Inflammatory macrophage treated with lipopolysaccharide for 1 hour (primary cell): Measurements from ENCODE around the gene HOXA7.
A peak's percentile ranks its signal among the peaks of the same experiment; 100 is the strongest.

Source experiments
- DNase-seq, 2 donors: peaks; one replicate each; pipeline ENCODE4 v3.0.0-alpha.2; 2020 to 2022

The HOXA7 gene

DNA sequence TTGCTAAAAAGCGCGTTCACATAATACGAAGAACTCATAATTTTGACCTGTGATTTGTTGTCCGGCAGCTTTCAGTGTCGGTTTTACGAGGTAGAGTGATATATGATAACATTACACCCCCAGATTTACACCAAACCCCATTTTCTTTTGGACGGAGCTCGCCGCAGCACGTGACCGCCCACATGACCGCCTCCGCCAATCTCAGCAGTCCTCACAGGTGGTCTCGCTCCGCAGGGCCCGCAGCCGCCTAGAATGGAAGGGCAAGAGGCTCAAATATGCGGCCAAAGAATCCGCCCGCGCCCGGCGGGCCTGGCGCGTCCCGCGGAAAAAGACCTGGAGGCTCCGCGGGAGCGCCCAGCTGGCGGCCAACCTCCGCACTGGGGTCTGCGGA lies at the start of gene HOXA7:
HOXA7 (minus strand) TSS at position 168 of the 391 bp plus-strand sequence; CDS start at position 38, 130 bp downstream.
- DNase-seq = no peak

DNA sequence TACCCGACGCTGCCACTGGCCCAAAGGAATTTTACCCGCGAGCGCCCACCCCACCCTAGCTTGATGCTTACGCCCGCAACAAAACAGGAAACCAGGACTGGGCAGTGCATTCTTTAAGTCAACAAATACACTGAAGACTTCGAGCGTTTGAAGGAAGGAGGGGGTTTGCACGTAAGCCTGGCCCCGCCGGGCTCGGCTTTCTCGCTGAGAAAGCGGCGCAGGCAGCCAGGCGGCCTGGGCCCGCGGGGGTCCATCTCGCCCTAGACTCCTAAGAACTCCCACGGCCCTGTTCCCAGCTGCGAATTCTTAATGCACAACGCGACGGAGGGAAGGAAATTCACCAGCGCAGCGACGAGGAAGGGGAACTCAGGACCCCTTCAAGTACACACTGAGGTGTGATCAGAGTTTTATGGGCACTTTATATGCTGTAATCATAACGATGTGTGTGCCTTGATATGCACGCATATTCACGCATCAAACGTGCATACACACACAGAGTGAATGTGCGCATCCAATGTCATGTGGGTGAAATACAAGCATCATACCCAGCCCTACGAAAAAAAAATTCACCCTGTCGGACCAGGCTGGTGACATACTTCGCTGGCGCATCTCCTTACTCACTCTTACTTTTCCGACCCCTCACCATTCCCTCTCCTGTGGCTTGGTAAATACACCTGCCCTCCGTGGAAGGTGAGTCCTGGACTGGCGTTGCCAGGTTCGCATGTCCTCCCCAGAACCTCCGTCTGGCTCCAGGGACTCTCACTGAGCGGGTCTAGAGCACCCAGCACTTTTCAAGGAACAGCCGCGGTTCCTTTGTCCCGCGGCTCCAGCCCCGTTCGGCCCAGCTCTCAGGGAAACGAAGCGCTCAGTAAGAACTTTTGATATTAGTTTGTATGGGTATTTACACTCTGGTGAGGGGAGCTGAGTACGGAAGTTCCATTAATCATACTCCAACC lies 49.1 kb upstream of the HOXA7 start:
- DNase-seq = no peak

DNA sequence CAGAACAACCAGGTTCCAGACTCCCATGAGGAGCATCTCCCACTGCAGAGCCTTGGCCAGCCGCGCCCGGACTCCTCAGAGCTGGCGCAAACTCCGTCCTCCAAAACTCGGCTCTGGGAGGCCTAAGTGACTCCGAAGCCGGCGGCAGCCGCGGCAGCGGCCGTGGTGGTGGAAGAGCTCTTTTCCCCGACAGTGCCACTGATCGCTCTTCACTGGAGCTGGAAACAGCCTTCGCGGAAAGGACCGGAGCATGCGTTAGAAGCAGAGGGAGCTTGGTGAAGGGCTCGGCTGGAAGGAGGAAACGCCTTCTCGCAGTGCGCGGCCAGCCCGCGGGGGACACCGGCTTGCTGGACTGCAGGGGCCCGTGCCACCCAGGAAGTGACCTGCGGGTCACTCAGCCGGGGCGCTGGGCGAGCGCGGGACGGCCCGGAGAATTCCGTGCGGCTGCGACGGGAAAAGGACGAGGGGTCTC lies 48.4 kb upstream of the HOXA7 start:
- DNase-seq = no peak

DNA sequence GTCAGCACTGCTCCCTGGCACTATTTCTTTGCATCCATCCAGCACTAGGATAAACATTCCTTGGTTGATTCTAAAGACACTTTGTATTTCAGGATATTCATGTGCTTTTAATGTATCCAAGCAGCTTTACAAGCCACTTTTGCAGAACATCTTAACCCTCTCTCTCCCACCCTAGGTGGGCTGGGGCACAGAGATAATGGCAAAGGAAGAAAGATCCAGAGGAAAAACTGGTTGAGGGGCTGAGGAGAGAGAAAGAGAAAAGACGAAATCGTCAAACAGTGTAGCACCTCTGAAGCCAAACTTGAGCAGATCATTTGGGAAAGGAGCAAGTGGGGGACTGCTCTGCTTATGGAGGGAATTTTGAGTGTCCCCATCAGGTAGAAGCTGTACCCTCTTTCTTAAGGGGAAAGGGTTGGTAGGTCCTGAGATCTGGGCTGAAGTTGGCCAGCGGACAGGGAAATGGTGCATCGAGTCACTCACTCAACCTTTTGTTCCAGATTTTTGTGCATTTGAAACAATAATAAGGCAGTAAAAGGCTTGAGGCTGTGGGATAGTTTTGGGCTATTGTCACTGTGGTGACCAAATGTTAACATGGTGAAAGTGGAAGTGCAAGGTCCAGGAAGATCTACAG lies 47.6 kb upstream of the HOXA7 start:
- DNase-seq = no peak

DNA sequence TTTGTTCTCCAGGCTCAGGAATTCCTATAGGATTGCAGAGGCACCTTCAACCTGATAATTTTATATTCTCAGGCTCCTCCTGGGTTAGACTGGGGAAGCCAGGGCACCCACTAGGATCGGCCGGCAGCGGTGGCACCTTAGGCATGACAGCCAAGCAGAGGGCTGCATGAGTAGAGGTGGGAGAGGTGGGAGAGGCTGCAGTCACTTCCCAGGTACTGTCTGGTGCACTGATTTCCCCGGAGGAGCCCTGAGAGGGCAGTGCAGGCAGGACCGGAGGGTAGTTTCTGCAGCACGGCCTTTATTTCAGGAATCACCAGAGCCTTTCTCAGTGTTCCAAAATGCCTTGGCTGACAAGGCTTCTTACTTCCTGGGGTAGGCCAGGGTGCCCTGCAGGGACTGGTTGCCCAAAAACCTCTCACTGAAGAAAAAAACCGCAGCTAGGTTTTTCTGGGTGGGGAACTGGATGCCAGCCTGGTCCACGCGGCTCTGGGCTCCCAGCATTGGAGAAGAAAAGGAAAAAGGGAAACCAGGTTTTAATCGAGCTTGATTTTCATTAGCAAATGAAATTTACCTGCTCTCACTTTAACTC lies 47.0 kb upstream of the HOXA7 start:
- DNase-seq = no peak

DNA sequence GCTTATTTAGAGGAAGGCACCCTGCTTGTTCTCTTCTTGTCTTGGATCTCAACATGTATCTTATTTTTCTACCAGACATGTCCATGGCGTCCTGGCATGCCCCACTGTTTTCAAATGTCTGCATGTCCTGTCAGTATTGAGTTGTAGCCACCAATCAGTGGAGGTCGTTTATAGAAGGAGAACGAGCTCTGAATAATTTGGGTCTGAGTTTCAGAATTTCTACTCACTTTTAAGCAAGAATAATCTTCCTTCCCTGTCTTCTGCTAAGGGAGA lies 46.3 kb upstream of the HOXA7 start:
- DNase-seq = no peak

DNA sequence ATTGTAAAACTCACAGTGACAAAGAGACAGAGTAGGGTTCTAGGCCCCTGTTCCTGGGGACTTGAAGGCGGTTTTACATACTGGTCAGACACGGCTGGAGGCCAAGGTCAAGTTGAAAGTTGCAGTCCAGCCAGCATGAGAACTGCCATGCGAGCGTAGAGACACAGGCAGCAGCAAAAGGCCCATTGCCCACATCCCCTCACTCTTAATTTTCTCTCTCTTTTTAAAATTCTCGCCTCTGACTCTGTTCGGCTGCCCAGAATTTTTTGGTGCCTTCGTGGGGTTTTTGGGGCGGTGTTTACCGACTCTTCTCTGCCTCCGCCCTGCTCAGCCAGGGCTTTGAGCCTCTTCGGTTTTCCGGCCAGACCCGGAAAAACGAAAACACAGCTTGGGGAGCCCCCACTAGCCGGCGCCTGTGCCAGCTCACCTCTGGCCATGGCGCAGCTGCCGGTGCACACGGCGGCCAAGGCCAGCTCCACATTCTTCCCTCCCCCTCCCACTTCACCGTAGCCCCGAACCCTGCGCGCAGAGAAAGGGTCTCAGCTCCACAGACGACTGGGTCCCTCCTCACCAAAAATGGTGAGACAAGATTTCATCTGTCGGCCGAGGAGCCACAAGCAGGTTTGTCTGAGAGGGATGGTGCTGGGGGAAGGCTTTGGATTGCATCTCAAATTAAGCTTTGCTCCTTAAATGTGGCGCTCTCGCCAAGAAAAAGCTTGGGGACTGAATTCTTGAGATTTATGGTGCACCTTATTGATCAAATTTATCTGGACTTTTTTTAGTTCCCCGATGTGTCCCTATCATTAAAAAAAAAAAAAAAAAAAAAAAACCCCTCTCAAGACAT lies 45.8 kb upstream of the HOXA7 start:
- no peak for DNase-seq

DNA sequence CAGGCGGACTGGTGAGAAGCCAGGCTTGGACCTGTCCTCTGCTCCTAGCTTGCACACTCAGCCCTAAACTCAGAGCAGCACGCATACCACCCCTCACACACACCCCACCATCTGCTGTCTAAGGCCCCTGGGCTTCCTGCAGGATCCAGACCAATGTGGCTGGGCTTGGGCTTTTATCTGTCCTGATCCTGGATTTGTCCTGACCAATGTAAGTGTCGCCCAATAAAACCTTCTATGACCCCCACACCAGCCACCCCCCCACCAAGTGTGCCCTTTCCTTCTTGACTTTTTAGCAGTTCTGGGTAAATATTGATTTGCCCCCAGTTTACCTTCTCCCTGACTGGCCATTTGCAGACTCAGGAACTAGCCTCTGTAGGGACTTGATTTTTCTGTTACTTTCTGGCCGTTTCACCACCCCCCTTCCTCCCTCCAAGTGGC lies 45.1 kb upstream of the HOXA7 start:
- DNase-seq = no peak

DNA sequence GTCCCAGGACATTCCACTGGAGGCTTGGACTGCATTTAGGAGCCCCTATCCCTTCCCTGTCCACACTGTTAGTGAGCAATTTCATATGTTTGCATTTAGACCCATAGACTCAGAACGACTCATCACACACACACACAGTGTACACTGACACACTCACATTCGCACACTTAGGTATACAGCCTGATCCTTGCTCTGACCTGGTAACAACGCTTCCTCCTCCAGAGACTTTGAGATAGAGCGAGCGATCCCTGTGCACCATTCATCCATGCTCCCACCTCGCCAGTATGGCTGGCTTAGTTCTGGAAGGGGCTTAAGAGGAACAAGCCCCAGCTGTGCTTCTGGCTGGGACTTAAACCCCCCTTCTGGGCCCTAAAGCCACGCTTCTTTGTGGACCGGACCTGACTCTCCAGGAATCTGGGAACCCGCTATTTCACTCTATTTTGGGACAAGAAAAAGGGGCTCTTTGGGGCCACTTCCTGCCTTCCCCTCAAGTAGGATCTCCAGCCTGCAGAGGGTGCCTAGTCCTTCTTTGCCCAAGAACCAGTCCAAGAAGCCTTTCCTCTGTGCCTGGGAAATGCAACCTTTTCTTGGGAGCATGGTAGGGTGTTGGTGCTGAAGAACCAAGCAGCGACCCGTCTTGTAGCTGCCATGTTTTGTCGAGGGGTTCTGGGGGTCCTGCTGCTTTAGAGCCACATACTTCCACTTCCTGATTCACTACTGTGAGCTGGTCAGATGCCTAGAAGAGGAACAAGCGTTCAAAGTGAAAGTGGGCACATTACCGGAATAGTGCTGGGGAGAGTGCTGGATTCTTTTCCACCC lies 44.5 kb upstream of the HOXA7 start:
- peak; percentile 53 to 55 for DNase-seq

DNA sequence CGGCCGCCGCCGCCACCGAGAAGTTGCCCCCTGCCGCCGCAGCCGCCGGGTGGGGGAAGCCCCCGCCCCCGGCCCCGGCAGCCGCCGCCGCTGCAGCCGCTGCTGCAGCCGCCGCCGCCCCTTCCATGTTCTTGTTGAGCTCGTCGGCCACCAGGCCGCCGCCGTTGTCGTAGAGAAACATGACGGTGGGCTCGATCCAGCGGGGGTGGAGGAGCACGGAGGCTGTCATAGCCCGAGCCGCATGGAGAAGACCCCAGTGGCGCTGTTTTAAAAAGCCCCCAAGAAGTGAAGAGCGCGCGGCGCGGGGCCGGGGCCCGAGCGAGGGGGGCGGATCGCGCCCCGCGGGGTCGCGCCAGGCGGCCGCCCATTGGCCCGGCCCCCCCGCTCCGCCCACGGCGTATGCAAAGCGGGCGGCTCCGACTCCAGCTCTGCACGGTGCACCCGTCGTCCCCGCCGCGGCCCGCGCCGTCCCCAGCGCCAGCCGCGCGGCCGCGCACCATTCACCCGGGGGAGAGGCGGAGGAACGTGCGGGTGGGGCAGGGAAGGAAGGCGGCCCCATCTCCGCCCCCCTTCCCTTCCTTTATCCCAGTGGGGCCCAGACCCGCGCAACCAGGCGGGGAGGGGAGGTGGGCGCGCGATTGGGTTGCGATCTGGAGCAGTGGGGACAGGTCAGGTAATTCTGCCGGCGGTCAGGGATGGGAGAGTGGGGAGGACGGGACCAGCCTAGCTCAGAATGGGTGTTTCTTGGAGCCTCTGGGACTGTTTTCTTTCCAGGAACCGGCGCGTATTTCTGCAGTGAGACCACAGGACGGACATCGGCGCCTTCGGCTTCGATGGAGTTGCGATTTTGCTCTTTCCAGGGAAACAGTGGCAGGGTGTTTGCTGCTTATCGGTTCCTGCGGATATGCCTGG lies 43.6 kb upstream of the HOXA7 start, which contains the start of gene HOXA13:
HOXA13 (minus strand) TSS at position 243 of the 912 bp plus-strand sequence; CDS start at position 229, 14 bp downstream.
- no peak for DNase-seq

DNA sequence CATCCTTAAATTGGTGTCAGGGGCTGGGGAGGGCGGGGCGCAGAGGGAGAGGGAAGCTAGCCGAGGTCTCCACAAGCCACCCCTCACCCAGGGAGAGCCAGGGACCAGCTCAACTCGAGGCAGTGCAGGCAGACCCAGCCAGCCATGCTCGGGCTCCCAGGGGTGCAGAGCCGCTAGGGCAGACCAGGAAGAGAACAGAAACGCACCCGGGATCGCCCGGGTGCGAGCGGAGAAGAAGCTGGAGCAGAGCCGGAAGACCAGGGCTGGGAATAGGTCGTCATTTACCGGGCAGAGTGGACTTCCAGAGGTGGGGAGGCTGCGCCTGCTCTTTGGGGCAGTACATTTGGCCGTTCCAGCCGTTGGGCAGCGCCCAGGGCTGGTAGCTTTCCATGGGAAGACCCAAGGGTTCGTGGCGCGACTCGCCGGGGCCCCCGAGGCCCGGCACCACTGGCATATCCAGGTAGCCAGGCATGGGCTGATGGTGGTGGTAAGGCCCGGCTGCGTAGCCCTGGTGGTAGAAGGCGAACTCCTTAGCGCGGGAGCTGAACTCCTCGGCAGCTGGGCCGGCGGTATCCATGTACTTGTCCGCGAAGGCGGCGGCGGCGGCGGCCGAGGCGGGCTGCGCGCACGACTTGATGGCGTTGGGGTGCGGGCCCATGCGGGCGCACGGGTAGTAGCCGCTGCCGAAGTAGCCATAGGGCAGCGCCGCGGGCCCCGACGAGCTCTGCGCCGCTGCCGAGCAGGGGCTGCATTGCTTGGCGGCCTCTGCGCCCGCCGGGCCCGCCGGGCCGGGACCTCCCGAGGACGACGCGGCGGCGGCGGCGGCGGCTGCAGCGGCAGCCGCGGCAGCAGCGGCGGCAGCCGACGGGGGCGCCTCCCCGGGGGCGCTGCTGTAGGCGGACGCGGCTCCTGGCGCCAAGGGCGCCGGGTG lies 42.7 kb upstream of the HOXA7 start:
- DNase-seq = no peak

DNA sequence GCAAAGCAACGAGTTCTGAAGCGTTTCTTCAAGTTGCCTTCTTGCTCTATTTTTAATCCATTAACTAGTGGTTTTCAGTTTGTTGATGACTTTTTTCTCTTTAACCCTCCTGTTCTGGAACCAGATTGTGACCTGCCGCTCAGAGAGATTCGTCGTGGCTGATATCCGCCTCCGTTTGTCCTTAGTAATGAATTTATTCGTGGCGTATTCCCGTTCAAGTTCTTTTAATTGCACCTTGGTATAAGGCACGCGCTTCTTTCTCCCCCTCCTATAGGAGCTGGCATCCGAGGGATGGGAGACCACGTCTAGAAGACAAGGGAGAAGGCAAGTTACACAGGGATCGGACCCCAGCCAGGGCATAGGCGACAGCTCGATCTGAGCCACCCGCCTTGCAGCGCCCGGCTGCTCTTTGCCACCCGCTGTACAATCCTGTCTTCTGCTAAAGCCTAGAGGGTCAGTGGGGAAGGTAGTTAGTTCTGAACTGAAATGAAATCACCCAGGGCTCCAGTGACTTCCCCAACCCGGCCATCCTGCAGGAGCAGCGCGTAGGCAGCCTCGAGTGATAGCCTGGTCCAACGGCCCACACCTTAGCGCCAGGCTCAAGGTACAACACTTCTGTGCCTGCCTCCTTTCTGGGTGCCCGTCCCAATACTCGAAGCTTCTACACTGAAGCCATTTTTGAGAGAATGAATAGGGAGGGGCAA lies 41.8 kb upstream of the HOXA7 start:
- DNase-seq = no peak

DNA sequence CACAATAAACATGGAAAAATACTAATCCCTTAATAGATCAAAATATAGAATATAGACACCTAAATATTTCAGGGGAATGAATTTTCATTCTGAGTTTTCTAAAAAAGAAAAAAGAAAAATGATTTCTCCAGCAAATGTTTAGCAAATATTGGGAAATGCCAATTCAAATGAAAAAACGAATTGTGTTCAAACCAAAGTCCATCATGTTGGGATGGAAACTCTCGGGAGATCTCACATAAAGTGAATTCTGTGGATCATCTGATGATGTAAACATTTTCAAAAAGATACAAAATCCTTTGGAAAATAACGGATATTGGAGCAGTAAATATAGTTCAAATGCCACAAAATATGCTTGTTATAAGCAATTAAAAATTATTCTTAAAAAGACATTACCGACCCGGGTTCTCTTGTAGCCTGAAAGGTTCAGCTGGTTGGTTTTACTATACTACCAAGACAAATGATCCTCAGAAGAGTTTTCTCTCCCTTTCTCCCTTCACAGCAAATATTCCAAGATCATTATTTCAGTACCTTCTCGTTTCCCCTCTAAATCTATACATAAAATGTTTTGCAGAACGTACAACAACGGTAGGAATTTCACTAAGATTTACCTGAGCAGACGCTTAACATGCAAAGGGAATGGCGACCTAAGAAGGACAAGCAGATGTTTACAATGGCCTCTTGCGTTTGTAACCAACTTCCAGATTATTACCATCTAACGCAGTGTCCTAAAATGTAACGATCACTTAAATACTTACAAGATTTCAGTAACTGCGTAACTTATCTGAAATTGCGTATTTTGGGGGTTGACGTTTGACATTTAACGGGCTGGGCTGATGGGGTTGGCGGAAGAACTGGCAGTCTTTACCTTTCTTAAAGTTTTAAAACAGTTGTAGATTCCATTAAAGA lies 40.9 kb upstream of the HOXA7 start:
- no peak for DNase-seq

DNA sequence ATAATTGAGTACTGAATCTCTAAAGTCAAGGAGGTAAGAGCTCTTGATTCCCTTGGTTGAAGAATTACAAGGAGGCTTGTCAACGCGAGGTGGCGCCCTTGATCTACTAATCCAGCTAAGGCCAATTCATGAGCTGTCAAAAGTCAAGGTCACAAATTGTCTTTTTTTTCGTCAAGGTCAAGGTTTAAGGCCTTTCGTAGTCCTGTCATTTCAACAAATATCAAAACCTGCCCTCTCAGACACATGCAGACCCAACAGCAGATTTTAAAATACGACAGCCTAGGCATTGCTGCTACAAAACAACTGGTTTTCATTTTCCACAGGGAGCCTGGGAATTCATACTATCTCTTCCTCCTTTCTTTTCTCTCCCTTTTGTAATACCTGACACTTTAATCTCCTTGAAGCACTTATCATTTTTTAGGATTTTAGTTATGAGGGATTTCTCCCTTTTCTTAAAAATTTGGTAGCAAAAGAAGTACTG lies 39.9 kb upstream of the HOXA7 start:
- peak; percentile 55 to 94 for DNase-seq

DNA sequence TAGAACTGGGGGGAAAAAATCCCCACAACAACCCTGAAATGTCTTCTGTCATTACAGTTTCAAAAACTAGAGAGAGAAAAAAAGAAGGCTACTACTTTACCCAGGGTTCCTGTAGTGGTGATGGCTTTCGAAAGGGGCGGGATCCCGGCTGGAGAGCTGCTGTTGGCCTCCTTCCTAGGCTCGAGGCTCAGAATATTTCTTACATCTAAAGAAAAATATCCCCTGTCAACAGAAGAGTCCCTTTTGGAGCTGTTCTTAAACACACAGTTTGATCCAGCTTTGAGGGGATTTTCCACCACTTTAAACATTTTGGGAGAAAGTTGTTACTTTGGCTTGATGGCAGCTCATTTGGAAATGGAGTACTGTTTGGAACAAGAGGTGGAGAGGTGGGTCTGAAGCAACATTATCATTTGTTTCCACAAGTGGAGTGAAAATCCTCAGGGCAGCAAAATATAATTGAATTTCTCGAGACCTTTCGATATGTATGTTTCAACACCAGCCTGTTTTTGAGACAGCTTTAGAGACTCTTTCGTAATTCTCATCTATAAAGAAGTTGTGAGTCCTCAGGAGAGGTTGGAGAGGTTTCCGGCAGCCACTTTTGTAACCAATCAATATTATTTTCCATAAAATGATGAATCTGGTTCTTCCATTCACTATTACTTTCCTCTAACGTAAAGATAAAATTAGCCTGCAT lies 38.4 kb upstream of the HOXA7 start:
- DNase-seq = no peak

DNA sequence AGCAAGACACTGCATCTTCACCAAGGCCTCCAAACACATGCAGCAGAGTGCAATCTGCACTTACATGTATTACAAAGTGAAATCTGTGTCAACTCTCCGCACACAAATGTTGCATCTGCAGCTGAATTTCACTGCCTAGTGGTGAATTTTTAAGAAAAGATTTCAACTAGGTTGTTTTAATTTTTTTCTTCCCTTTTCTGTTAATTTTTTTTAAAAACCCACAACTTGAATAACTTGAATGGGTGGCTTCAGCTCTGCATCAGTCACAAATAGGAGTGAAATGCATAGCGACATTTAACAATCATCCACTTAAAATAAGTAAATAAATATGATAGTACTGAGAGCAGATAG lies 37.5 kb upstream of the HOXA7 start:
- DNase-seq = no peak

DNA sequence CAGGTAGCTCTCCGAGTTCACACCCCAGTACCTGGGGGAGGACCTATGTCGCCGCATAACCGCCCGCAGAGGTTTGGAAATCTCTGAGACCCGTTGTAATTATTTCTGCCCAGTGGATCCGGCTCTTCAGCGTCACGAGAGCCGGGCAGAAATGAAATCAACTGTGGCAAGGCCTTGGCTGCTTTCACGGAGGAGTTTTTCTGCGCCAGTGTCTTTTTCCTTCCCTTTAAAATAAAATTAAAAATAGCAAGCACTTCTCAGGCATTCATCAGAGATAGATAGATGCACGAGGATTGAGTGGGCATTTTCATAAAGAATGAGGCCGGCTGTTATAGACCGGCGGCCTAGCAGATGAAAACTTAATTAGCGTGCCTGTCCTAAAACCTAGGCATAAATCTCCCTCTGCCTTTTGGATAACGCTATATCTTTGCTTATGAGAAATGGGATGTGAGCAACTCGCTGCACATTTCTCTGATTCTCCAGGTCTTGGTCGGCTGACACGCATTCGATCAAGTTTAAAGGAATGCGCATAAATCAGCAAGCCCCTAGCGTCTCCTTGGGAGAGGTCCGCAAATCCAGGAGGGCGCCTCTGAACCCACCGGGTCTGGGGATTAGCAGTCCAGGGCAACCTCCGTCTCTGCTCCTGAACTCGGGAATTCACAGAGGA lies 37.0 kb upstream of the HOXA7 start:
- no peak for DNase-seq
